ENCODE measurements around the gene SCAANT1.

Gene SCAANT1

GRCh38 chr3:63934041-63934866 is 22.1 kb upstream of the SCAANT1 start:
- Histone ChIP-seq H3K4me2 (ENCODE audit: low read length) (peak overlapping the region; percentile 53; the same call in 1 of the 2 replicates), H3K27ac (ENCODE audit: low read depth, low read length) (no peak overlapping the region), H4K20me1 (ENCODE audit: control insufficient read depth, insufficient read depth, low read depth, low read length) (peaks cover 18% of the 10 kb centered on the region; the same call in 1 of the 2 replicates), H3K36me3 (ENCODE audit: control insufficient read depth, low read length) (peaks cover 47% of the 10 kb centered on the region), H3K27me3 (ENCODE audit: control insufficient read depth, low read length) (no peaks in the 10 kb centered on the region), H3K79me2 (ENCODE audit: control insufficient read depth, low read length) (peaks cover 94% of the 10 kb centered on the region), H3K4me1 (ENCODE audit: control insufficient read depth, low read length) (peaks cover 35% of the 10 kb centered on the region), H3K9me2 (replicated peaks; ENCODE audit: control insufficient read depth, low read length) (no peaks in the 10 kb centered on the region), H3F3A (ENCODE audit: control insufficient read depth, insufficient read depth) (peaks cover 6% of the 10 kb centered on the region; the same call in 1 of the 2 replicates), H3K9me3 (ENCODE audit: control insufficient read depth, insufficient read depth, low read length) (no peaks in the 10 kb centered on the region), H3K4me3 (ENCODE audit: low read length) (no peak overlapping the region)
- TF ChIP-seq EZH2phosphoT487 (IDR thresholded peaks at IDR 0.05; ENCODE audit: borderline replicate concordance, low read length) = no peak
- TF ChIP-seq CTCF (IDR thresholded peaks at IDR 0.05; ENCODE audit: low read depth, low read length, poor library complexity, severe bottlenecking) = no peak

- H3K9me3 ChIP-seq (ENCODE audit: control insufficient read depth, insufficient read depth, low read length) = no peaks in the 10 kb centered on the region
- peak overlapping the region; percentile 63 for H3K27ac ChIP-seq (ENCODE audit: low read depth, low read length)
- peak overlapping the region; percentile 53 for H3K4me2 ChIP-seq (ENCODE audit: low read length)
- H3K4me1 ChIP-seq (ENCODE audit: control insufficient read depth, low read length) = peaks cover 38% of the 10 kb centered on the region
- peaks cover 52% of the 10 kb centered on the region for H3K36me3 ChIP-seq (ENCODE audit: control insufficient read depth, low read length)
- peaks cover 98% of the 10 kb centered on the region for H3K79me2 ChIP-seq (ENCODE audit: control insufficient read depth, low read length)
- no peaks in the 10 kb centered on the region for H3K9me2 ChIP-seq (replicated peaks; ENCODE audit: control insufficient read depth, low read length)
- H3F3A ChIP-seq (ENCODE audit: control insufficient read depth, insufficient read depth) = peaks cover 6% of the 10 kb centered on the region; the same call in 1 of the 2 replicates
- H4K20me1 ChIP-seq (ENCODE audit: control insufficient read depth, insufficient read depth, low read depth, low read length) = peaks cover 23% of the 10 kb centered on the region; the same call in 1 of the 2 replicates
- H3K4me3 ChIP-seq (ENCODE audit: low read length) = peak overlapping the region; percentile 5; the same call in 1 of the 2 replicates
- TF ChIP-seq EZH2phosphoT487 (IDR thresholded peaks at IDR 0.05; ENCODE audit: borderline replicate concordance, low read length) (no peak), CTCF (IDR thresholded peaks at IDR 0.05; ENCODE audit: low read depth, low read length, poor library complexity, severe bottlenecking) (no peak)
- no peaks in the 10 kb centered on the region for H3K27me3 ChIP-seq (ENCODE audit: control insufficient read depth, low read length)
Observed at GRCh38 chr3:63933459-63933858, 21.3 kb upstream of the SCAANT1 start.

- peaks cover 12% of the 10 kb centered on the region for H3F3A ChIP-seq (ENCODE audit: control insufficient read depth, insufficient read depth)
- TF ChIP-seq CTCF (IDR thresholded peaks at IDR 0.05; ENCODE audit: low read depth, low read length, poor library complexity, severe bottlenecking) = no peak
- TF ChIP-seq EZH2phosphoT487 (IDR thresholded peaks at IDR 0.05; ENCODE audit: borderline replicate concordance, low read length) = no peak
- no peaks in the 10 kb centered on the region for H3K27me3 ChIP-seq (ENCODE audit: control insufficient read depth, low read length)
- H3K79me2 ChIP-seq (ENCODE audit: control insufficient read depth, low read length) = peaks cover 95% of the 10 kb centered on the region
- peaks cover 46% of the 10 kb centered on the region for H3K4me1 ChIP-seq (ENCODE audit: control insufficient read depth, low read length)
- peaks cover 25% of the 10 kb centered on the region; the same call in 1 of the 2 replicates for H4K20me1 ChIP-seq (ENCODE audit: control insufficient read depth, insufficient read depth, low read depth, low read length)
- H3K27ac ChIP-seq (ENCODE audit: low read depth, low read length) = peak overlapping the region; percentile 63
- H3K36me3 ChIP-seq (ENCODE audit: control insufficient read depth, low read length) = peaks cover 49% of the 10 kb centered on the region
- H3K4me2 ChIP-seq (ENCODE audit: low read length) = peak overlapping the region; percentile 53
- peak overlapping the region; percentile 5; the same call in 1 of the 2 replicates for H3K4me3 ChIP-seq (ENCODE audit: low read length)
- no peaks in the 10 kb centered on the region for H3K9me2 ChIP-seq (replicated peaks; ENCODE audit: control insufficient read depth, low read length)
- no peaks in the 10 kb centered on the region for H3K9me3 ChIP-seq (ENCODE audit: control insufficient read depth, insufficient read depth, low read length)
Observed at GRCh38 chr3:63932509-63933212, 20.5 kb upstream of the SCAANT1 start.

Measured in DOHH2 (cell line).